ENCODE measurements around the gene CD34. TPM values are rescaled to one million over a fixed set of nuclear protein-coding genes. Genes with fewer than 3 reads are reported as not detected.

The CD34 gene
- total RNA-seq, 1 experiment from 2014 or later = not detected

- H3K27me3 ChIP-seq (ENCODE audit: insufficient read depth, low read depth) = peaks cover 44% of the 10 kb centered on the region
Measured at GRCh38 chr1:207923561-207923960, 12.6 kb upstream of the CD34 start.

GRCh38 chr1:207923121-207923520 lies 12.2 kb upstream of the CD34 start:
- Histone ChIP-seq H4K20me1 (ENCODE audit: insufficient read depth) (no peaks in the 10 kb centered on the region), H3K27ac (no peak overlapping the region), H3K36me3 (ENCODE audit: low read depth) (no peaks in the 10 kb centered on the region), H3K79me2 (ENCODE audit: low read depth) (no peaks in the 10 kb centered on the region), H2AFZ (no peak overlapping the region), H3K4me2 (no peak overlapping the region), H3K4me3 (no peak overlapping the region), H3K27me3 (ENCODE audit: insufficient read depth, low read depth) (peaks cover 44% of the 10 kb centered on the region), H3K9me3 (ENCODE audit: insufficient read depth, low read depth) (no peaks in the 10 kb centered on the region), H3K4me1 (replicated peaks; ENCODE audit: insufficient read depth) (no peaks in the 10 kb centered on the region), H3K9me2 (ENCODE audit: insufficient read depth) (no peaks in the 10 kb centered on the region), H3F3A (ENCODE audit: insufficient read depth, low read depth) (no peaks in the 10 kb centered on the region)
- POLR2A ChIA-PET (ENCODE audit: unreplicated experiment) = no interaction called here
- no TSS peak for BruUV-seq (replicated peaks)
- intact Hi-C loops (cut with micrococcal nuclease; ENCODE audit: unreplicated experiment) = no loop called here
- no peak for TF ChIP-seq EZH2 (IDR thresholded peaks at IDR 0.05; ENCODE audit: low read depth)
- TF ChIP-seq CTCF (conservative IDR thresholded peaks at IDR 0.05) = no peak
- no peak for DNase-seq
- CTCF ChIA-PET = no interaction called here

More at GRCh38 chr1:207923561-207923960, 12.6 kb upstream of the CD34 start:
- Histone ChIP-seq H3K4me1 (replicated peaks; ENCODE audit: insufficient read depth) (no peaks in the 10 kb centered on the region), H3K27ac (no peak overlapping the region), H2AFZ (no peak overlapping the region), H3K9me2 (ENCODE audit: insufficient read depth) (no peaks in the 10 kb centered on the region), H4K20me1 (ENCODE audit: insufficient read depth) (no peaks in the 10 kb centered on the region), H3K36me3 (ENCODE audit: low read depth) (no peaks in the 10 kb centered on the region), H3K4me2 (no peak overlapping the region), H3K4me3 (no peak overlapping the region), H3K9me3 (ENCODE audit: insufficient read depth, low read depth) (no peaks in the 10 kb centered on the region), H3K79me2 (ENCODE audit: low read depth) (no peaks in the 10 kb centered on the region), H3F3A (ENCODE audit: insufficient read depth, low read depth) (no peaks in the 10 kb centered on the region)
- no TSS peak for BruUV-seq (replicated peaks)
- ChIA-PET CTCF (no interaction called here), POLR2A (ENCODE audit: unreplicated experiment) (no interaction called here)
- TF ChIP-seq EZH2 (IDR thresholded peaks at IDR 0.05; ENCODE audit: low read depth) = no peak
- TF ChIP-seq CTCF (conservative IDR thresholded peaks at IDR 0.05) = no peak
- no peak for DNase-seq
- intact Hi-C loops (cut with micrococcal nuclease; ENCODE audit: unreplicated experiment) = no loop called here

- Histone ChIP-seq H3K36me3 (ENCODE audit: low read depth) (no peaks in the 10 kb centered on the region), H3K9me2 (ENCODE audit: insufficient read depth) (no peaks in the 10 kb centered on the region), H3K4me1 (replicated peaks; ENCODE audit: insufficient read depth) (no peaks in the 10 kb centered on the region), H3K79me2 (ENCODE audit: low read depth) (no peaks in the 10 kb centered on the region), H3K27me3 (ENCODE audit: insufficient read depth, low read depth) (peaks cover 44% of the 10 kb centered on the region), H3K4me3 (no peak overlapping the region), H3K27ac (no peak overlapping the region), H4K20me1 (ENCODE audit: insufficient read depth) (no peaks in the 10 kb centered on the region), H3F3A (ENCODE audit: insufficient read depth, low read depth) (no peaks in the 10 kb centered on the region), H2AFZ (no peak overlapping the region), H3K9me3 (ENCODE audit: insufficient read depth, low read depth) (no peaks in the 10 kb centered on the region), H3K4me2 (no peak overlapping the region)
- no TSS peak for BruUV-seq (replicated peaks)
- POLR2A ChIA-PET (ENCODE audit: unreplicated experiment) = no interaction called here
- no peak for TF ChIP-seq CTCF (conservative IDR thresholded peaks at IDR 0.05)
- no peak for TF ChIP-seq EZH2 (IDR thresholded peaks at IDR 0.05; ENCODE audit: low read depth)
- CTCF ChIA-PET = no interaction called here
- DNase-seq = no peak
- intact Hi-C loops (cut with micrococcal nuclease; ENCODE audit: unreplicated experiment) = no loop called here
Measured at GRCh38 chr1:207922554-207922953, 11.6 kb upstream of the CD34 start.

All from PC-9 (cell line).